IMR-90 (cell line): ENCODE measurements around the gene MBD1. TPM values are rescaled to one million over a fixed set of nuclear protein-coding genes. Genes with fewer than 3 reads are reported as not detected.

Experiments used
- ATAC-seq: fragments of 200-7000 bp; cut with Tn5 transposase; 2 replicates; pipeline ENCODE4 v1.9.1; 2020; ENCODE audit warnings: low read depth, mild to moderate bottlenecking, moderate library complexity
- BruUV-seq: library from RNA; stranded (reverse); fragments of 400-500 nt; replicated peaks from 2 replicates; lab custom pipeline; 2021; lab: Mats Ljungman, UMichigan
- CTCF ChIA-PET: fragments of 300-600 bp; formaldehyde crosslinking; extraction: SDS; loops from one replicate; lab custom pipeline; 2021; ENCODE audit warnings: antibody characterized with exemption; lab: Yijun Ruan, JAX
- POLR2A ChIA-PET: fragments of 300-600 bp; sonication (Branson Sonifier 250); formaldehyde crosslinking; loops from one replicate; lab custom pipeline; 2022; ENCODE audit warnings: antibody characterized with exemption; ENCODE audit not compliant: unreplicated experiment; lab: Charles Lee
- DNase-seq: peaks from one replicate; pipeline ENCODE4 v3.0.0; 2013
- H2AFZ ChIP-seq: replicated peaks from 2 replicates; pipeline ENCODE3; 2013; ENCODE audit warnings: low read length, mild to moderate bottlenecking; ENCODE audit not compliant: poor library complexity
- H2AK5ac ChIP-seq: 2 replicates; pipeline ENCODE4 v1.6.1; 2013; ENCODE audit warnings: low read depth, low read length, inconsistent platforms
- H2AK9ac ChIP-seq: replicated peaks from 2 replicates; pipeline ENCODE3; 2013; ENCODE audit warnings: mild to moderate bottlenecking, low read depth, low read length, moderate library complexity; ENCODE audit not compliant: poor library complexity
- H2BK120ac ChIP-seq: 2 replicates; pipeline ENCODE4 v1.6.1; 2013; ENCODE audit warnings: low read depth, low read length, inconsistent platforms
- H2BK15ac ChIP-seq: 3 replicates; pipeline ENCODE4 v1.6.1; 2013; ENCODE audit warnings: low read depth, low read length, inconsistent platforms
- H2BK20ac ChIP-seq: 2 replicates; pipeline ENCODE4 v1.6.1; 2013; ENCODE audit warnings: low read depth, mild to moderate bottlenecking, inconsistent platforms, low read length, moderate library complexity
- H2BK5ac ChIP-seq: 2 replicates; pipeline ENCODE4 v1.6.1; 2013; ENCODE audit warnings: mild to moderate bottlenecking, low read depth, low read length, inconsistent platforms; ENCODE audit not compliant: poor library complexity, severe bottlenecking
- H3K14ac ChIP-seq: replicated peaks from 2 replicates; pipeline ENCODE4 v1.6.1; 2013; ENCODE audit warnings: low read depth, low read length, inconsistent platforms
- H3K18ac ChIP-seq: 2 replicates; pipeline ENCODE4 v1.6.1; 2013; ENCODE audit warnings: low read depth, low read length, control low read depth
- H3K23ac ChIP-seq: 2 replicates; pipeline ENCODE4 v1.6.1; 2013; ENCODE audit warnings: low read depth, low read length, inconsistent platforms
- H3K27ac ChIP-seq: 2 replicates; pipeline ENCODE4 v1.5.1; 2013; ENCODE audit warnings: mild to moderate bottlenecking, control low read depth, low read length; ENCODE audit not compliant: insufficient read depth
- H3K27me3 ChIP-seq: 2 replicates; pipeline ENCODE4 v1.6.1; 2013; ENCODE audit warnings: low read length; ENCODE audit not compliant: control insufficient read depth, insufficient read depth
- H3K36me3 ChIP-seq: 2 replicates; pipeline ENCODE4 v1.6.1; 2013; ENCODE audit warnings: low read length, mixed read lengths; ENCODE audit not compliant: control insufficient read depth, insufficient read depth
- H3K4ac ChIP-seq: 2 replicates; pipeline ENCODE4 v1.6.1; 2013; ENCODE audit warnings: low read depth, low read length, inconsistent platforms
- H3K4me1 ChIP-seq: 2 replicates; pipeline ENCODE4 v1.6.1; 2013; ENCODE audit warnings: low read length, mixed read lengths; ENCODE audit not compliant: control insufficient read depth, insufficient read depth
- H3K4me2 ChIP-seq: 2 replicates; pipeline ENCODE4 v1.6.1; 2013; ENCODE audit warnings: low read depth, mild to moderate bottlenecking, control low read depth, low read length, moderate library complexity
- H3K4me3 ChIP-seq: 2 replicates; pipeline ENCODE4 v1.5.1; 2013; ENCODE audit warnings: low read depth, mild to moderate bottlenecking, control low read depth, low read length, moderate library complexity; ENCODE audit not compliant: insufficient read depth
- H3K56ac ChIP-seq: 2 replicates; pipeline ENCODE4 v1.6.1; 2013; ENCODE audit warnings: low read length, inconsistent platforms; ENCODE audit not compliant: insufficient read depth; ENCODE audit errors: extremely low read depth
- H3K79me1 ChIP-seq, 2 experiments: 2 replicates each; pipeline ENCODE4 v1.6.1; 2013; ENCODE audit warnings: low read length in 2 of 2, inconsistent platforms in 1 of 2, low read depth in 1 of 2
- H3K9ac ChIP-seq: 2 replicates; pipeline ENCODE4 v1.6.1; 2013; ENCODE audit warnings: low read depth, low read length, control low read depth
- H3K9me1 ChIP-seq: 2 replicates; pipeline ENCODE4 v1.6.1; 2013; ENCODE audit warnings: low read length, inconsistent platforms; ENCODE audit not compliant: insufficient read depth
- H3K9me3 ChIP-seq: 2 replicates; pipeline ENCODE4 v1.6.1; 2013; ENCODE audit warnings: low read length; ENCODE audit not compliant: control insufficient read depth, insufficient read depth
- H4K20me1 ChIP-seq: 2 replicates; pipeline ENCODE4 v1.6.1; 2013; ENCODE audit warnings: low read length, inconsistent platforms; ENCODE audit not compliant: insufficient read depth
- H4K5ac ChIP-seq: 2 replicates; pipeline ENCODE4 v1.6.1; 2013; ENCODE audit warnings: mild to moderate bottlenecking, low read depth, low read length, control low read depth
- H4K8ac ChIP-seq, 2 experiments: 2 replicates each; pipeline ENCODE4 v1.6.1; 2013; ENCODE audit warnings: low read depth in 2 of 2, low read length in 2 of 2, control low read depth in 1 of 2, inconsistent platforms in 1 of 2
- H4K91ac ChIP-seq: 2 replicates; pipeline ENCODE4 v1.6.1; 2013; ENCODE audit warnings: low read depth, low read length, inconsistent platforms; ENCODE audit not compliant: insufficient read depth
- CTCF ChIP-seq: conservative IDR thresholded peaks from 2 replicates; pipeline ENCODE4 v1.5.1; 2012; ENCODE audit warnings: mild to moderate bottlenecking, low read depth, low read length, improper control_type of control experiment
- FOS ChIP-seq: fragments of 150-350 bp; IDR thresholded peaks from 2 replicates; pipeline ENCODE4 v1.6.1; 2016; ENCODE audit warnings: low read depth, low read length
- MAZ ChIP-seq: IDR thresholded peaks from 2 replicates; pipeline ENCODE4 v1.6.1; 2012; ENCODE audit warnings: low read depth, mild to moderate bottlenecking, low read length, improper control_type of control experiment, moderate library complexity, borderline replicate concordance
- NFE2L2 ChIP-seq: fragments of 150-350 bp; IDR thresholded peaks from 2 replicates; pipeline ENCODE4 v1.6.1; 2016; ENCODE audit warnings: low read depth, mild to moderate bottlenecking, low read length
- POLR2A ChIP-seq: IDR thresholded peaks from 2 replicates; pipeline ENCODE4 v1.6.1; 2012; ENCODE audit warnings: mild to moderate bottlenecking, low read depth, low read length
- SMC3 ChIP-seq: fragments of 150-350 bp; IDR thresholded peaks from 2 replicates; pipeline ENCODE4 v1.6.1; 2016; ENCODE audit warnings: low read depth, mild to moderate bottlenecking, antibody characterized with exemption, low read length, moderate library complexity
- WGBS, 2 experiments: methylation state at CpG; one replicate each; pipeline versions ENCODE4 v1.1.5 to v1.1.7; 2013; ENCODE audit warnings: missing lambda C conversion rate in 2 of 2; ENCODE audit not compliant: insufficient read length in 1 of 2; ENCODE audit errors: extremely low coverage in 2 of 2; 5-methylcytosine and 5-hydroxymethylcytosine counted together
- dilution Hi-C: fragments of 300-500 bp; cut with HindIII; formaldehyde crosslinking; loops from one replicate; pipeline ENCODE4 v1.14.3; 2018; ENCODE audit warnings: low sequenced_read_pairs; ENCODE audit not compliant: unreplicated experiment
- in situ Hi-C: fragments of 300-500 bp; cut with MboI; formaldehyde crosslinking; loops from 3 replicates; pipeline ENCODE4 v1.14.3; 2019; ENCODE audit warnings: low sequenced_read_pairs, inconsistent platforms, mixed read lengths
- intact Hi-C: fragments of 100-400 bp; cut with micrococcal nuclease; formaldehyde crosslinking; loops from 2 replicates; pipeline ENCODE4 v1.10.0; 2022
- polyA plus RNA-seq, 3 experiments: library from polyadenylated mRNA; depleted of rRNA; stranded (reverse); fragments of >200 nt; gene quantifications; 2 replicates each; pipeline ENCODE4 v1.2.3, GENCODE V29; 2012; ENCODE audit warnings: low replicate concordance in 1 of 3
- total RNA-seq: library from RNA; depleted of rRNA; stranded (reverse); fragments of >200 nt; gene quantifications from 2 replicates; pipeline ENCODE4 v1.2.3, GENCODE V29; 2012

Gene MBD1
- total and polyA plus RNA-seq, 2 of the 4 experiments (the other 2 are of a cell fraction) = 31.7 to 56.5 TPM

- BruUV-seq = no TSS peak
- no peak for ATAC-seq
- dilution Hi-C loops = no loop called here
These were observed 19.8 kb upstream of the MBD1 start for GRCh38 chr18:50301074-50301473.

More at GRCh38 chr18:50301074-50301473, 19.8 kb upstream of the MBD1 start:
- no peak overlapping the region for H3K23ac ChIP-seq
- no peaks in the 10 kb centered on the region for H3K9me1 ChIP-seq
- H3K27me3 ChIP-seq = peaks cover 14% of the 10 kb centered on the region
- no peak overlapping the region for H3K4ac ChIP-seq
- DNase-seq = no peak
- H4K8ac ChIP-seq = no peak overlapping the region
- H2BK120ac ChIP-seq = no peak overlapping the region
- H4K5ac ChIP-seq = no peak overlapping the region
- no peaks in the 10 kb centered on the region for H3K9me3 ChIP-seq
- no peak overlapping the region for H3K18ac ChIP-seq
- no peak overlapping the region for H3K9ac ChIP-seq
- H2AK5ac ChIP-seq = no peak overlapping the region
- no peak overlapping the region for H3K14ac ChIP-seq
- no peak overlapping the region for H4K91ac ChIP-seq
- no peak overlapping the region for H2BK15ac ChIP-seq
- H2AK9ac ChIP-seq = no peak overlapping the region
- no peak overlapping the region for H3K4me2 ChIP-seq
- H4K20me1 ChIP-seq = no peaks in the 10 kb centered on the region
- intact Hi-C loops (no loop called here), in situ Hi-C loops (no loop called here)
- TF ChIP-seq CTCF (no peak), NFE2L2 (no peak), POLR2A (no peak), FOS (no peak), SMC3 (no peak), MAZ (no peak)
- no peak overlapping the region for H2BK5ac ChIP-seq
- ChIA-PET POLR2A (no interaction called here), CTCF (no interaction called here)
- no peak overlapping the region for H3K4me3 ChIP-seq
- H3K36me3 ChIP-seq = no peaks in the 10 kb centered on the region
- H2BK20ac ChIP-seq = no peak overlapping the region
- no peaks in the 10 kb centered on the region for H3K79me1 ChIP-seq
- H3K56ac ChIP-seq = no peak overlapping the region
- no peak overlapping the region for H2AFZ ChIP-seq
- H3K4me1 ChIP-seq = no peaks in the 10 kb centered on the region
- WGBS, 2 experiments = 80% methylated on average over 1 of the region's 5 CpGs; no CpG with 5 or more reads in 1 of the 2 experiments
- H3K27ac ChIP-seq = no peak overlapping the region
